K562 (cell line): Measurements from ENCODE around the gene SHISAL2A. TPM values are rescaled to one million over a fixed set of nuclear protein-coding genes. Genes with fewer than 3 reads are reported as not detected.
A peak's percentile ranks its signal among the peaks of the same experiment; 100 is the strongest.

Experiments used
- ATAC-seq: fragments of 200-7000 bp; cut with Tn5 transposase; 3 replicates; pipeline ENCODE4 v1.9.1; 2020; ENCODE audit warnings: moderate library complexity
- BruUV-seq: library from RNA; stranded (reverse); fragments of 400-500 nt; replicated peaks from 2 replicates; lab custom pipeline; 2021; lab: Mats Ljungman, UMichigan
- CTCF ChIA-PET: fragments of 300-600 bp; formaldehyde crosslinking; extraction: SDS; loops from one replicate; lab custom pipeline; 2021; ENCODE audit warnings: low intra/inter-chr PET ratio; lab: Yijun Ruan, JAX
- POLR2A ChIA-PET: fragments of 300-600, 350-650 bp; sonication (Branson Sonifier 250); formaldehyde crosslinking; extraction: SDS; loops from one replicate; lab custom pipeline; 2021; ENCODE audit warnings: antibody characterized with exemption, inconsistent platforms; lab: Yijun Ruan, JAX
- DNase-seq, 4 experiments: peaks; one replicate each; pipeline versions ENCODE4 v3.0.0 to v3.0.0-alpha.2; 2011 to 2018; ENCODE audit warnings: low spot score in 3 of 4, mixed read lengths in 3 of 4; ENCODE audit errors: extremely low read depth in 1 of 4
- FAIRE-seq: peaks from 2 replicates; lab custom pipeline; 2011; peaks lifted over from hg19 to GRCh38; lab: Jason Lieb, UNC
- H2AFZ ChIP-seq: 2 replicates; pipeline ENCODE4 v1.6.0; 2011; ENCODE audit warnings: low read depth, low read length, control low read depth, inconsistent platforms
- H3K27ac ChIP-seq: fragments of 200-600 bp; 3 replicates; pipeline ENCODE4 v1.8.0; 2011; ENCODE audit warnings: low read depth, mild to moderate bottlenecking, control low read depth, inconsistent platforms, low read length, moderate library complexity, mixed read lengths; ENCODE audit errors: extremely low read depth
- H3K27me3 ChIP-seq, 2 experiments: fragments of 300-600 bp in 1 of 2; 2 replicates in 1 of 2; 3 replicates in 1 of 2; pipeline versions ENCODE4 v1.6.0 to v1.8.0; 2011; ENCODE audit warnings: inconsistent platforms in 2 of 2, low read length in 2 of 2, mild to moderate bottlenecking in 1 of 2, mixed read lengths in 1 of 2, moderate library complexity in 1 of 2; ENCODE audit not compliant: control insufficient read depth in 2 of 2, insufficient read depth in 2 of 2
- H3K36me3 ChIP-seq: fragments of 300-600 bp; 3 replicates; pipeline ENCODE4 v1.8.0; 2011; ENCODE audit warnings: mild to moderate bottlenecking, low read length, inconsistent platforms; ENCODE audit not compliant: control insufficient read depth, insufficient read depth
- H3K4me1 ChIP-seq, 2 experiments: fragments of 200-600 bp in 1 of 2; replicated peaks in 1 of 2; 2 replicates in 1 of 2; 3 replicates in 1 of 2; pipeline versions ENCODE4 v1.5.1 to v1.8.0; 2011; ENCODE audit warnings: inconsistent platforms in 2 of 2, low read length in 2 of 2, mild to moderate bottlenecking in 1 of 2, mixed read lengths in 1 of 2, moderate library complexity in 1 of 2; ENCODE audit not compliant: control insufficient read depth in 2 of 2, insufficient read depth in 2 of 2
- H3K4me2 ChIP-seq: 2 replicates; pipeline ENCODE4 v1.6.1; 2011; ENCODE audit warnings: low read length, control low read depth, inconsistent platforms, mixed read lengths; ENCODE audit not compliant: insufficient read depth
- H3K4me3 ChIP-seq: fragments of 200-600 bp; sonication (generic), shearing (Covaris generic); 2 replicates; pipeline ENCODE4 v1.5.1; 2016; ENCODE audit warnings: control low read depth, inconsistent platforms
- H3K79me2 ChIP-seq: fragments of 200-600 bp; 3 replicates; pipeline ENCODE4 v1.8.0; 2011; ENCODE audit warnings: low read length, inconsistent platforms; ENCODE audit not compliant: control insufficient read depth, insufficient read depth
- H3K9ac ChIP-seq, 2 experiments: 2 replicates each; pipeline versions ENCODE4 v1.6.0 to v1.6.1; 2011; ENCODE audit warnings: low read depth in 2 of 2, low read length in 2 of 2, control low read depth in 1 of 2, inconsistent platforms in 1 of 2, mild to moderate bottlenecking in 1 of 2, mixed read lengths in 1 of 2; ENCODE audit not compliant: insufficient read depth in 1 of 2
- H3K9me1 ChIP-seq: one replicate; pipeline ENCODE4 v1.6.0; 2011; ENCODE audit warnings: inconsistent platforms, mild to moderate bottlenecking, low read length, moderate library complexity; ENCODE audit not compliant: control insufficient read depth, insufficient read depth
- H3K9me3 ChIP-seq: replicated peaks from 2 replicates; pipeline ENCODE4 v1.5.1; 2011; ENCODE audit warnings: low read depth, low read length, inconsistent platforms; ENCODE audit not compliant: control insufficient read depth, insufficient read depth
- H4K20me1 ChIP-seq: replicated peaks from 2 replicates; pipeline ENCODE4 v1.6.1; 2011; ENCODE audit warnings: low read length, inconsistent platforms, mixed read lengths; ENCODE audit not compliant: control insufficient read depth, insufficient read depth
- ARID2 ChIP-seq: fragments of 450-650 bp; IDR thresholded peaks from 2 replicates; pipeline ENCODE4 v1.6.1; 2017; ENCODE audit warnings: antibody characterized with exemption, mild to moderate bottlenecking
- CEBPG ChIP-seq, 3 experiments: fragments of 200-800 bp in 1 of 3; sonication (Bioruptor generic) in 1 of 3; sonication (generic) in 1 of 3; formaldehyde crosslinking in 1 of 3; IDR thresholded peaks in 2 of 3; conservative IDR thresholded peaks in 1 of 3; 2 replicates each; pipeline versions ENCODE4 v1.6.1 to v1.8.0; 2016 to 2022; ENCODE audit warnings: missing compliant biosample characterization in 2 of 3, missing genetic modification characterization in 2 of 3, mild to moderate bottlenecking in 1 of 3, missing genetic modification reagents in 1 of 3
- KDM5B ChIP-seq: fragments of 200-600 bp; sonication (generic); IDR thresholded peaks from 2 replicates; pipeline ENCODE4 v1.6.1; 2012; ENCODE audit warnings: low read depth, mild to moderate bottlenecking, moderate library complexity, low read length, control low read depth, inconsistent platforms; ENCODE audit not compliant: insufficient replicate concordance
- KLF16 ChIP-seq: IDR thresholded peaks from 2 replicates; pipeline ENCODE4 v1.6.1; 2016; ENCODE audit warnings: antibody characterized with exemption
- PML ChIP-seq: IDR thresholded peaks from 2 replicates; pipeline ENCODE4 v1.6.1; 2012; ENCODE audit warnings: low read length, inconsistent platforms
- RFX1 ChIP-seq: fragments of 450-650 bp; IDR thresholded peaks from 2 replicates; pipeline ENCODE4 v1.6.1; 2016; ENCODE audit warnings: mild to moderate bottlenecking, moderate library complexity
- TAF9B ChIP-seq: fragments of 450-650 bp; IDR thresholded peaks from 2 replicates; pipeline ENCODE4 v1.6.1; 2018; ENCODE audit warnings: mild to moderate bottlenecking; ENCODE audit not compliant: partially characterized antibody
- WGBS: fragments of 100-300 bp; shearing (Covaris generic); methylation state at CpG from one replicate; pipeline ENCODE4 v1.1.6; 2016; ENCODE audit warnings: low coverage, mixed read lengths; ENCODE audit not compliant: insufficient coverage; ENCODE audit errors: missing lambda C conversion rate; 5-methylcytosine and 5-hydroxymethylcytosine counted together
- in situ Hi-C: fragments of 300-500 bp; cut with MboI; formaldehyde crosslinking; loops from 4 replicates; pipeline ENCODE4 v1.15.0; 2018; ENCODE audit warnings: inconsistent platforms, mixed read lengths
- intact Hi-C: fragments of 100-400 bp; cut with micrococcal nuclease; formaldehyde crosslinking; loops from 2 replicates; pipeline ENCODE4 v1.14.2; 2022
- polyA plus RNA-seq, 8 experiments: library from polyadenylated mRNA; depleted of rRNA in 4 of 8; stranded (reverse) in 5 of 8; unstranded in 3 of 8; fragments of >200 nt; fragmentation: Nextera tagmentation in 2 of 8; fragmentation: Illumina TruSeq in 1 of 8; extraction: Ambion mirVana in 2 of 8; extraction: Trizol in 1 of 8; gene quantifications; 2 replicates each; pipeline versions ENCODE4 v1.2.1 to v1.2.3, GENCODE V29; 2011 to 2014; ENCODE audit warnings: inconsistent platforms in 1 of 8, missing spikeins in 1 of 8
- total RNA-seq, 7 experiments: library from RNA; depleted of rRNA in 6 of 7; stranded (reverse); fragments of >200 nt in 6 of 7; fragmentation: Illumina TruSeq in 2 of 7; extraction: Trizol in 2 of 7; gene quantifications; 2 replicates each; pipeline versions ENCODE4 v1.2.1 to v1.2.3, GENCODE V29; 2011 to 2021; ENCODE audit warnings: low replicate concordance in 1 of 7

Gene SHISAL2A
- total and polyA plus RNA-seq, 9 of the 15 experiments (the other 6 are each of a cell fraction or from before 2014, with no cell fraction given), result 0.11 TPM; not detected in 8

DNA sequence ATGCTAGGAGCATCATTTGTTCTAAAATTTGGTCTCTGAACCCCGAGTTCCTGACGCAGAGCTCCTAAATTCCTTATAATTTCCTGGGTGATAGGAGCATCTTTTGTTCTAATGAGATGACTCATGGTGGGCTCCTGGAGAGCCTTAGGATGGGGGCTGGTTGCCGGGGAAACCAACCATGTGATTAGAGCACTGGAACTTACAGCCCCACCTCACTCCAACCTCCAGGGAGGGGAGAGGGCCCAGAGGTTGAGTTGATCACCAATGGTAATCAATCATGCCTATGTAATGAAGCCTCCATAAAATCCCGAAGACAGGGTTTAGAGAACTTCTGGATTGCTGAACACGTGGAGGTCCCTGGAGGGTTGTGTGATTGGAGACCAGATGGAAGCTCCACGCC is 7.7 kb downstream of the SHISAL2A start:
- BruUV-seq, result no TSS peak
- no peak for ATAC-seq
- Histone ChIP-seq H3K4me2 (no peak overlapping the region), H3K9me3 (no peaks in the 10 kb centered on the region), H3K9me1 (no peaks in the 10 kb centered on the region), H3K36me3 (no peaks in the 10 kb centered on the region), H3K27me3 (no peaks in the 10 kb centered on the region), H3K4me3 (no peak overlapping the region), H3K4me1 (peaks cover 0 to 9% of the 10 kb centered on the region in 2 experiments; a peak in 3 of 5 replicates), H3K79me2 (no peaks in the 10 kb centered on the region), H3K27ac (no peak overlapping the region), H2AFZ (no peak overlapping the region), H3K9ac (no peak overlapping the region), H4K20me1 (no peaks in the 10 kb centered on the region)
- no peak for DNase-seq
- FAIRE-seq, result no peak
- ChIA-PET CTCF (no interaction called here), POLR2A (interaction anchor here (0.8 kb wide), 1 partner anchor 167 kb away, joined by 3 read pairs; no protein-coding TSS in a partner anchor)
- in situ Hi-C loops (no loop called here), intact Hi-C loops (no loop called here)
- 33% methylated on average over 6 of the region's 6 CpGs for WGBS
- TF ChIP-seq TAF9B (no peak), CEBPG (CRISPR knock-in tag; IDR thresholded peaks at IDR 0.05) (no peak), CEBPG (tag; conservative IDR thresholded peaks at IDR 0.05 in 1 of 2, IDR thresholded peaks at IDR 0.05 in 1 of 2) (no peak), KDM5B (no peak), RFX1 (peak; percentile 41; the same call in 1 of the 2 replicates), ARID2 (no peak), KLF16 (no peak), PML (no peak)
